CD4-positive, CD25-positive, alpha-beta regulatory T cell (primary cell): ENCODE results near the gene NEGR1. TPM values are rescaled to one million over a fixed set of nuclear protein-coding genes. Genes with fewer than 3 reads are reported as not detected.

ENCODE experiments used
- ATAC-seq, 2 donors: fragments of 150-1000 bp; cut with Tn5 transposase; one replicate each; pipeline ENCODE4 v1.10.0; 2021; ENCODE audit warnings: low read depth in 2 of 2, moderate number of reproducible peaks in 2 of 2, moderate library complexity in 1 of 2
- DNase-seq, 3 donors: peaks; one replicate each; pipeline versions ENCODE4 v3.0.0 to v3.0.0-alpha.2; 2012 to 2022; ENCODE audit warnings: mixed read lengths in 1 of 3
- H3K27ac ChIP-seq: one replicate; pipeline ENCODE4 v1.7.0; 2013; ENCODE audit warnings: mild to moderate bottlenecking, low read length; ENCODE audit not compliant: insufficient read depth, poor library complexity, severe bottlenecking
- H3K27me3 ChIP-seq: one replicate; pipeline ENCODE4 v1.7.0; 2013; ENCODE audit warnings: low read length; ENCODE audit not compliant: control insufficient read depth, insufficient read depth
- H3K36me3 ChIP-seq: one replicate; pipeline ENCODE4 v1.7.0; 2013; ENCODE audit warnings: mild to moderate bottlenecking, low read length, moderate library complexity; ENCODE audit not compliant: control insufficient read depth, insufficient read depth
- H3K4me1 ChIP-seq: 2 replicates; pipeline ENCODE4 v1.7.0; 2013; ENCODE audit warnings: mild to moderate bottlenecking, low read length; ENCODE audit not compliant: insufficient read depth, control insufficient read depth, poor library complexity, severe bottlenecking
- H3K4me3 ChIP-seq: one replicate; pipeline ENCODE4 v1.7.0; 2013; ENCODE audit warnings: low read depth, mild to moderate bottlenecking, low read length, moderate library complexity
- H3K9me3 ChIP-seq, 2 experiments: 1 replicate in 1 of 2; 2 replicates in 1 of 2; pipeline ENCODE4 v1.7.0; 2013; ENCODE audit warnings: low read length in 2 of 2, mild to moderate bottlenecking in 1 of 2, moderate library complexity in 1 of 2; ENCODE audit not compliant: control insufficient read depth in 2 of 2
- H3K27ac Mint-ChIP-seq, 3 donors: one replicate each; pipeline ENCODE4 v1.8.0; 2020 to 2022; ENCODE audit warnings: mild to moderate bottlenecking in 3 of 3, mixed read lengths in 3 of 3, moderate library complexity in 2 of 3
- H3K27me3 Mint-ChIP-seq: one replicate; pipeline ENCODE4 v1.8.0; 2022; ENCODE audit warnings: mild to moderate bottlenecking, mixed read lengths
- H3K36me3 Mint-ChIP-seq: one replicate; pipeline ENCODE4 v1.8.0; 2020; ENCODE audit warnings: mixed read lengths
- H3K4me1 Mint-ChIP-seq, 4 donors: one replicate each; pipeline ENCODE4 v1.8.0; 2020 to 2022; ENCODE audit warnings: mixed read lengths in 4 of 4, mild to moderate bottlenecking in 1 of 4
- H3K4me3 Mint-ChIP-seq, 4 donors: one replicate each; pipeline ENCODE4 v1.8.0; 2020 to 2022; ENCODE audit warnings: mild to moderate bottlenecking in 4 of 4, mixed read lengths in 4 of 4, moderate library complexity in 3 of 4
- H3K9me3 Mint-ChIP-seq, 7 donors: one replicate each; pipeline ENCODE4 v1.8.0; 2020 to 2022; ENCODE audit warnings: mixed read lengths in 7 of 7, mild to moderate bottlenecking in 3 of 7, moderate library complexity in 2 of 7
- polyA plus RNA-seq, 4 donors: library from polyadenylated mRNA; unstranded; fragments of 300-500 nt; fragmentation: Illumina TruSeq; gene quantifications; one replicate each; pipeline ENCODE4 v1.2.3, GENCODE V29; 2021
- total RNA-seq: library from RNA; stranded (reverse); gene quantifications from one replicate; pipeline ENCODE4 v1.2.3, GENCODE V29; 2022

NEGR1 gene
- total and polyA plus RNA-seq, 5 donors from 2014 or later, result not detected

GRCh38 chr1:71869326-71869725 lies 413.0 kb downstream of the NEGR1 start:
- H3K36me3 Mint-ChIP-seq, result no peaks in the 10 kb centered on the region
- H3K4me1 Mint-ChIP-seq, result no peaks in the 10 kb centered on the region
- no peak for DNase-seq
- Histone ChIP-seq H3K27ac (no peak overlapping the region), H3K9me3 (no peaks in the 10 kb centered on the region), H3K27me3 (no peaks in the 10 kb centered on the region), H3K4me3 (no peak overlapping the region), H3K36me3 (no peaks in the 10 kb centered on the region), H3K4me1 (no peaks in the 10 kb centered on the region)
- H3K27ac Mint-ChIP-seq, result no peak overlapping the region
- no peak overlapping the region for H3K4me3 Mint-ChIP-seq
- H3K27me3 Mint-ChIP-seq, result no peaks in the 10 kb centered on the region
- ATAC-seq, result no peak
- peaks cover 0 to 4% (median 1%) of the 10 kb centered on the region in 7 donors for H3K9me3 Mint-ChIP-seq

- ATAC-seq (no peak), DNase-seq (no peak)
- H3K4me1 ChIP-seq, result no peaks in the 10 kb centered on the region
- Mint-ChIP-seq H3K27me3 (no peaks in the 10 kb centered on the region), H3K9me3 (peaks cover 2 to 22% (median 8%) of the 10 kb centered on the region in 7 donors), H3K4me1 (peaks cover 0 to 2% (median 0%) of the 10 kb centered on the region in 4 donors), H3K4me3 (no peak overlapping the region), H3K27ac (no peak overlapping the region), H3K36me3 (no peaks in the 10 kb centered on the region)
- no peaks in the 10 kb centered on the region for H3K9me3 ChIP-seq
- no peaks in the 10 kb centered on the region for H3K27me3 ChIP-seq
- H3K27ac ChIP-seq, result no peak overlapping the region
- H3K36me3 ChIP-seq, result no peaks in the 10 kb centered on the region
- H3K4me3 ChIP-seq, result no peak overlapping the region
These were observed 419.6 kb downstream of the NEGR1 start for GRCh38 chr1:71862756-71863155.

- no peaks in the 10 kb centered on the region for H3K27me3 Mint-ChIP-seq
- no peak overlapping the region for H3K4me3 Mint-ChIP-seq
- H3K4me1 Mint-ChIP-seq, result peaks cover 0 to 2% (median 0%) of the 10 kb centered on the region in 4 donors
- no peaks in the 10 kb centered on the region for H3K36me3 Mint-ChIP-seq
- Histone ChIP-seq H3K27ac (no peak overlapping the region), H3K4me3 (no peak overlapping the region), H3K27me3 (no peaks in the 10 kb centered on the region), H3K9me3 (no peaks in the 10 kb centered on the region), H3K36me3 (no peaks in the 10 kb centered on the region), H3K4me1 (no peaks in the 10 kb centered on the region)
- no peak overlapping the region for H3K27ac Mint-ChIP-seq
- ATAC-seq (no peak), DNase-seq (no peak)
- peaks cover 2 to 23% (median 8%) of the 10 kb centered on the region in 7 donors for H3K9me3 Mint-ChIP-seq
These were observed 421.3 kb downstream of the NEGR1 start for GRCh38 chr1:71861022-71861421.

DNA sequence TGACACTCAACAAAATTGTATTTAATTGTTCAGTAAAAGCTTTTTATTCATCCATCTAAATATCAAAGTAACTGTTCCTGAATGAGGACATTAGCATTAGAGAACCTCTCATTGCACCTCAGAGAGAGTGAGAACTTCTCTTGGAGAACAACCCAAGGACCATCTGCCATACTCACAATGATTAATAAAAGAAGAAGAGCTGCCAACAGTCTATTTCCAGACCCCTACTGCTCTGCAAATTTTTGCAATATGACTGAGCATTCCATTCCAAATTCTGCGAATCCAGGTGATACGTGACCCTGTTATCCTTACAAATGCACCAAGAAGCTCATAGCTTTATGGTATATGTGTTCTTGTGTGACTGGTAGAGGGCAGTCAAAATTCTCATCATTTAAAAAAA lies 422.5 kb downstream of the NEGR1 start:
- Mint-ChIP-seq H3K4me3 (no peak overlapping the region), H3K27me3 (no peaks in the 10 kb centered on the region), H3K4me1 (peaks cover 0 to 2% (median 0%) of the 10 kb centered on the region in 4 donors), H3K27ac (no peak overlapping the region), H3K36me3 (no peaks in the 10 kb centered on the region), H3K9me3 (peaks cover 0 to 23% (median 8%) of the 10 kb centered on the region in 7 donors)
- Histone ChIP-seq H3K36me3 (no peaks in the 10 kb centered on the region), H3K27me3 (no peaks in the 10 kb centered on the region), H3K4me1 (no peaks in the 10 kb centered on the region), H3K9me3 (no peaks in the 10 kb centered on the region), H3K4me3 (no peak overlapping the region), H3K27ac (no peak overlapping the region)
- ATAC-seq (no peak), DNase-seq (no peak)

DNA sequence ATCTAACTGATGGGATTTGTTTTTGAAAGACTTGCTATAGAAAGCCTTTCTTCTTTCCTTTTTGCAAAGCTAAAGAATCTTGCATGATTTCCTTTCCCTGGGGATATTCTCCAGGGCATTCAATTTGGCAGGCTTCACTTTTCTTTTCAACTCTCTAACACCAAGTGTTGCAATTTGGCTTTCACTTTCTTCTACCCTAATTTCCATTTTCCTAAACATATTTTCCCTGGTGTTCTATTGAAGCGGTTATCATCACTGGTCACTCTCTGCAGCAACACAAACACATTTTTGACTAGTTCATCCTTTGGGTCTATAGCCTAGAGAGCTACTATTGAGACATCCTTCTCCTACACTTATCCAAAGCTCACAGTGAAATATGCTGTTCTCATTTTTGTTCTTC lies 424.5 kb downstream of the NEGR1 start:
- no peaks in the 10 kb centered on the region for H3K9me3 ChIP-seq
- Mint-ChIP-seq H3K27ac (no peak overlapping the region), H3K27me3 (no peaks in the 10 kb centered on the region), H3K36me3 (no peaks in the 10 kb centered on the region), H3K9me3 (peaks cover 0 to 23% (median 8%) of the 10 kb centered on the region in 7 donors), H3K4me1 (peaks cover 0 to 2% (median 0%) of the 10 kb centered on the region in 4 donors), H3K4me3 (no peak overlapping the region)
- no peak for DNase-seq
- no peak overlapping the region for H3K27ac ChIP-seq
- ATAC-seq, result no peak
- H3K4me3 ChIP-seq, result no peak overlapping the region
- no peaks in the 10 kb centered on the region for H3K36me3 ChIP-seq
- no peaks in the 10 kb centered on the region for H3K27me3 ChIP-seq
- H3K4me1 ChIP-seq, result no peaks in the 10 kb centered on the region

GRCh38 chr1:71853360-71853759 lies 429.0 kb downstream of the NEGR1 start:
- Mint-ChIP-seq H3K27ac (no peak overlapping the region), H3K4me1 (peaks cover 0 to 2% (median 0%) of the 10 kb centered on the region in 4 donors), H3K9me3 (peaks cover 0 to 11% (median 4%) of the 10 kb centered on the region in 7 donors), H3K36me3 (no peaks in the 10 kb centered on the region), H3K4me3 (no peak overlapping the region), H3K27me3 (no peaks in the 10 kb centered on the region)
- Histone ChIP-seq H3K27ac (no peak overlapping the region), H3K27me3 (no peaks in the 10 kb centered on the region), H3K9me3 (no peaks in the 10 kb centered on the region), H3K4me3 (no peak overlapping the region), H3K36me3 (no peaks in the 10 kb centered on the region), H3K4me1 (no peaks in the 10 kb centered on the region)
- ATAC-seq, result no peak
- no peak for DNase-seq

DNA sequence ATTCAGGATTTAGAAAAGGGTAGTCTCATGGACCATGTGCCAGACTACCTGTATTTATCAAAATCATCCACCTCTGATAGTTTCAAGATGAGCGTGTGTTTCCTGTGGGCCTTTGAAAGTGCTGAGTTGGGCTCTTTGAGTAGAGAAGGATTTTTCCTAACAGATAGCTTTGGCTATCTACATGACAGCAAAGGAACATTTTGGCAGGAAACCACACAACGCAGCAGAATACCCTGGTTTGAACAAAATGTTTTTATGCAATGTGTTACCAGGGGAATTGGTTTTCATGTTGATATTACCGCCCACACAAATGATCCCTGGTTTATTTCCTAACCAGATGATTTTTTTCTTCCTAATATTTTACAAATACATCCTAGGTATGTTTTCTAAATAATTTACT lies 431.4 kb downstream of the NEGR1 start:
- Mint-ChIP-seq H3K4me1 (no peaks in the 10 kb centered on the region), H3K27ac (no peak overlapping the region), H3K36me3 (no peaks in the 10 kb centered on the region), H3K9me3 (peaks cover 0 to 11% (median 2%) of the 10 kb centered on the region in 7 donors), H3K27me3 (no peaks in the 10 kb centered on the region), H3K4me3 (no peak overlapping the region)
- Histone ChIP-seq H3K9me3 (no peaks in the 10 kb centered on the region), H3K4me1 (no peaks in the 10 kb centered on the region), H3K36me3 (no peaks in the 10 kb centered on the region), H3K27ac (no peak overlapping the region), H3K27me3 (no peaks in the 10 kb centered on the region), H3K4me3 (no peak overlapping the region)
- DNase-seq (no peak), ATAC-seq (no peak)

- no peak overlapping the region for H3K4me3 ChIP-seq
- peaks cover 0 to 11% (median 2%) of the 10 kb centered on the region in 7 donors for H3K9me3 Mint-ChIP-seq
- DNase-seq (no peak), ATAC-seq (no peak)
- no peaks in the 10 kb centered on the region for H3K4me1 Mint-ChIP-seq
- no peaks in the 10 kb centered on the region for H3K36me3 Mint-ChIP-seq
- H3K27me3 ChIP-seq, result no peaks in the 10 kb centered on the region
- no peak overlapping the region for H3K4me3 Mint-ChIP-seq
- no peaks in the 10 kb centered on the region for H3K27me3 Mint-ChIP-seq
- no peaks in the 10 kb centered on the region for H3K36me3 ChIP-seq
- H3K27ac ChIP-seq, result no peak overlapping the region
- H3K4me1 ChIP-seq, result no peaks in the 10 kb centered on the region
- no peaks in the 10 kb centered on the region for H3K9me3 ChIP-seq
- H3K27ac Mint-ChIP-seq, result no peak overlapping the region
These were observed 431.8 kb downstream of the NEGR1 start for GRCh38 chr1:71850515-71850914.
